OCI-LY3 (cell line): Measurements from ENCODE around the gene TXN.

Source experiments
- EZH2phosphoT487 ChIP-seq: fragments of 200-600 bp; shearing (Covaris generic); IDR thresholded peaks from 2 replicates; pipeline ENCODE4 v1.6.1; 2018; ENCODE audit warnings: antibody characterized with exemption, mixed run types, low read depth
- TF ChIP-seq, protein P1 (sequence below): fragments of 200-600, 300-600 bp; sonication (generic); IDR thresholded peaks from 2 replicates; pipeline ENCODE4 v1.5.1; 2014; ENCODE audit warnings: antibody characterized with exemption, low read length, low read depth

GRCh38 chr9:110241858-110242321 is 14.4 kb downstream of the TXN start:
- TF ChIP-seq, protein P1, sequence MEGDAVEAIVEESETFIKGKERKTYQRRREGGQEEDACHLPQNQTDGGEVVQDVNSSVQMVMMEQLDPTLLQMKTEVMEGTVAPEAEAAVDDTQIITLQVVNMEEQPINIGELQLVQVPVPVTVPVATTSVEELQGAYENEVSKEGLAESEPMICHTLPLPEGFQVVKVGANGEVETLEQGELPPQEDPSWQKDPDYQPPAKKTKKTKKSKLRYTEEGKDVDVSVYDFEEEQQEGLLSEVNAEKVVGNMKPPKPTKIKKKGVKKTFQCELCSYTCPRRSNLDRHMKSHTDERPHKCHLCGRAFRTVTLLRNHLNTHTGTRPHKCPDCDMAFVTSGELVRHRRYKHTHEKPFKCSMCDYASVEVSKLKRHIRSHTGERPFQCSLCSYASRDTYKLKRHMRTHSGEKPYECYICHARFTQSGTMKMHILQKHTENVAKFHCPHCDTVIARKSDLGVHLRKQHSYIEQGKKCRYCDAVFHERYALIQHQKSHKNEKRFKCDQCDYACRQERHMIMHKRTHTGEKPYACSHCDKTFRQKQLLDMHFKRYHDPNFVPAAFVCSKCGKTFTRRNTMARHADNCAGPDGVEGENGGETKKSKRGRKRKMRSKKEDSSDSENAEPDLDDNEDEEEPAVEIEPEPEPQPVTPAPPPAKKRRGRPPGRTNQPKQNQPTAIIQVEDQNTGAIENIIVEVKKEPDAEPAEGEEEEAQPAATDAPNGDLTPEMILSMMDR, result no peak
- no peak for TF ChIP-seq EZH2phosphoT487
